HG02798 (cell line): ENCODE results near the gene TBX15.
"Not testable (repeated sequence)": the region's sequence is repeated elsewhere in the genome, so short reads cannot be mapped to it uniquely, and the experiment has no call there.

Experiments used
- ATAC-seq: cut with Tn5 transposase; IDR thresholded peaks from one replicate; pipeline ENCODE4 v1.9.1; 2021; ENCODE audit warnings: mild to moderate bottlenecking; ENCODE audit not compliant: unreplicated experiment, poor library complexity

The TBX15 gene

GRCh38 chr1:118931876-118932275 lies 56.3 kb downstream of the TBX15 start:
- no peak for ATAC-seq

- no peak for ATAC-seq
Observed at GRCh38 chr1:118928739-118929554, 59.2 kb downstream of the TBX15 start.

- ATAC-seq, result no peak
Observed at GRCh38 chr1:118927427-118928187, 60.5 kb downstream of the TBX15 start.

GRCh38 chr1:118926261-118926660 lies 61.9 kb downstream of the TBX15 start:
- ATAC-seq, result no peak

- no peak for ATAC-seq
Observed at GRCh38 chr1:118925651-118926050, 62.5 kb downstream of the TBX15 start.

GRCh38 chr1:118923319-118923718 lies 64.8 kb downstream of the TBX15 start:
- no peak for ATAC-seq

- no peak for ATAC-seq
Observed at GRCh38 chr1:118921994-118922393, 66.1 kb downstream of the TBX15 start.

GRCh38 chr1:118920124-118920717 lies 67.9 kb downstream of the TBX15 start:
- ATAC-seq, result no peak

GRCh38 chr1:118918940-118919259 lies 69.2 kb downstream of the TBX15 start:
- no peak for ATAC-seq

- ATAC-seq, result peak; percentile 62
Observed at GRCh38 chr1:118918230-118918939, 69.8 kb downstream of the TBX15 start.

GRCh38 chr1:118916346-118916745 lies 71.8 kb downstream of the TBX15 start:
- ATAC-seq, result not testable (repeated sequence)

GRCh38 chr1:118914379-118915161 lies 73.6 kb downstream of the TBX15 start:
- peak; percentile 47 for ATAC-seq

GRCh38 chr1:118913818-118914217 lies 74.3 kb downstream of the TBX15 start:
- ATAC-seq, result no peak

- no peak for ATAC-seq
Observed at GRCh38 chr1:118912574-118912973, 75.6 kb downstream of the TBX15 start.

- ATAC-seq, result no peak
Observed at GRCh38 chr1:118911571-118911970, 76.6 kb downstream of the TBX15 start.

GRCh38 chr1:118907466-118907865 lies 80.7 kb downstream of the TBX15 start:
- no peak for ATAC-seq

GRCh38 chr1:118905671-118906070 lies 82.5 kb downstream of the TBX15 start:
- ATAC-seq, result no peak

- ATAC-seq, result no peak
Observed at GRCh38 chr1:118905196-118905595, 82.9 kb downstream of the TBX15 start.

GRCh38 chr1:118902711-118903191 lies 85.4 kb downstream of the TBX15 start:
- no peak for ATAC-seq

- ATAC-seq, result no peak
Observed at GRCh38 chr1:118902299-118902698, 85.8 kb downstream of the TBX15 start.
